ENCODE measurements around the gene SAP130. TPM values are rescaled to one million over a fixed set of nuclear protein-coding genes. Genes with fewer than 3 reads are reported as not detected.

Gene SAP130
- total RNA-seq, 4 donors from 2014 or later, result 6.1 to 14.2 (median 10.6) TPM

DNA sequence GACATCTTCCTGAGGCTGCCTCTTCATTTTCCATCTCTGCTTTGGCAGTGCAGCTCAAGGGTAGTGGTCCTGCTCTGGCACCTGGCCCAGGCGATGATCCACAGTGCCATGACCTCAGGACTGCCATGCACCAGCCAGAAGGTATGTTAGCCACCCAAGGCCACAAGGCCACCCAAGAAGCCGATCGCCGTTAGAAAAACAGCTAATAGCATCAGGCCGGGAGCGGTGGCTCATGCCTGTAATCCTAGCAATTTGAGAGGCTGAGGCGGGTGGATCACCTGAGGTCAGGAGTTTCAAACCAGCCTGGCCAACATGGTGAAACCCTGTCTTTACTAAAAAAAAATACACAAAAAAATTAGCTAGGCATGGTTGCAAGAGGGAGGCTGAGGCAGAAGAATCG lies 34.7 kb upstream of the SAP130 start:
- TF ChIP-seq POLR2A (IDR thresholded peaks at IDR 0.05) (no peak), EP300 (IDR thresholded peaks at IDR 0.05) (no peak)
- TF ChIP-seq, protein P1, sequence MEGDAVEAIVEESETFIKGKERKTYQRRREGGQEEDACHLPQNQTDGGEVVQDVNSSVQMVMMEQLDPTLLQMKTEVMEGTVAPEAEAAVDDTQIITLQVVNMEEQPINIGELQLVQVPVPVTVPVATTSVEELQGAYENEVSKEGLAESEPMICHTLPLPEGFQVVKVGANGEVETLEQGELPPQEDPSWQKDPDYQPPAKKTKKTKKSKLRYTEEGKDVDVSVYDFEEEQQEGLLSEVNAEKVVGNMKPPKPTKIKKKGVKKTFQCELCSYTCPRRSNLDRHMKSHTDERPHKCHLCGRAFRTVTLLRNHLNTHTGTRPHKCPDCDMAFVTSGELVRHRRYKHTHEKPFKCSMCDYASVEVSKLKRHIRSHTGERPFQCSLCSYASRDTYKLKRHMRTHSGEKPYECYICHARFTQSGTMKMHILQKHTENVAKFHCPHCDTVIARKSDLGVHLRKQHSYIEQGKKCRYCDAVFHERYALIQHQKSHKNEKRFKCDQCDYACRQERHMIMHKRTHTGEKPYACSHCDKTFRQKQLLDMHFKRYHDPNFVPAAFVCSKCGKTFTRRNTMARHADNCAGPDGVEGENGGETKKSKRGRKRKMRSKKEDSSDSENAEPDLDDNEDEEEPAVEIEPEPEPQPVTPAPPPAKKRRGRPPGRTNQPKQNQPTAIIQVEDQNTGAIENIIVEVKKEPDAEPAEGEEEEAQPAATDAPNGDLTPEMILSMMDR (IDR thresholded peaks at IDR 0.05), result no peak
- H3K27me3 ChIP-seq, result no peaks in the 10 kb centered on the region
- H3K36me3 ChIP-seq, result no peaks in the 10 kb centered on the region
- DNase-seq (ENCODE audit: low spot score in 2 of 2), result no peak
- H3K27ac ChIP-seq, result no peak overlapping the region
- H3K9me3 ChIP-seq, result no peaks in the 10 kb centered on the region
- no peak overlapping the region for H3K4me3 ChIP-seq
- 54 to 86% methylated on average over 8 of the region's 8 CpGs for WGBS, 2 donors
- no peaks in the 10 kb centered on the region for H3K4me1 ChIP-seq

DNA sequence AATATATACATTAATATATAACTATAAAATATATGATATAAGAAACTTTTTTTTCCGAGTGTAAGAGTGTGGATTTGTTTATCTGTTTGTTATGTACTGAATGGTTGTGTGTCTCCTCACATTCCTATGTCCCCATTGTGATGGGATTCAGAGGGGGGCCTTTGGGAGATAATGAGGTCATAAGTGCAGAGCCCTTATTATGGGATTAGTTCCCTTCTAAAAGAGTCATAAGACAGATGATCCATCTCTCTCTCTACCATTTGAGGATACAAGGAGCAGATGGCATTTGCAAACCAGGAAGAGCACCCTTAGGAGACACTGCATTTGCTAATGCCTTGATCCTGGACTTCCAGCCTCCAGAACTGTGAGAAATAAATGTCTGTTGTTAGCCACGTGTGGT lies 30.3 kb upstream of the SAP130 start:
- DNase-seq (ENCODE audit: low spot score in 2 of 2), result no peak
- no peak overlapping the region for H3K27ac ChIP-seq
- no peaks in the 10 kb centered on the region for H3K27me3 ChIP-seq
- H3K4me1 ChIP-seq, result no peaks in the 10 kb centered on the region
- TF ChIP-seq, protein P1 (IDR thresholded peaks at IDR 0.05), result no peak
- TF ChIP-seq POLR2A (IDR thresholded peaks at IDR 0.05), result no peak
- TF ChIP-seq EP300 (IDR thresholded peaks at IDR 0.05), result no peak
- H3K4me3 ChIP-seq, result no peak overlapping the region
- WGBS, 2 donors, result 9 to 54% methylated on average over 2 of the region's 2 CpGs
- H3K36me3 ChIP-seq, result no peaks in the 10 kb centered on the region
- H3K9me3 ChIP-seq, result no peaks in the 10 kb centered on the region

DNA sequence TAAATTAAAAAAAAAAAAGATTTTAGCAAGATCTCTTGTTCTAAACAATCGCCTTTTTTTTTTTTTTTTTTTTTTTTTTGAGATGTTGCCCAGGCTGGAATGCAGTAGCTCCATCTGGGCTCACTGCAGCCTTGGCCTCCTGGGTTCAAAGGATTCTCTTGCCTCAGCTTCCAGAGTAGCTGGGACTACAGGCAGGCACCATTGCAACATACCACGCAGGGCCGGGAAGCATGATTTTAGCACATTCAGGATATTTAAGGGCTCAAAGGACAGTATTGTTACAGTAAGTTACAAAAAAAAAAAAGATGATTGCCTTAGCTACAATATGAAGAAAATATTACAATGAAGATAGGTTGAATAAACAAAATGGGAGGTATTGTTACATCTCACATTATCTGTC lies 29.5 kb upstream of the SAP130 start:
- TF ChIP-seq EP300 (IDR thresholded peaks at IDR 0.05) (no peak), POLR2A (IDR thresholded peaks at IDR 0.05) (no peak)
- TF ChIP-seq, protein P1 (IDR thresholded peaks at IDR 0.05), result no peak
- no peak overlapping the region for H3K27ac ChIP-seq
- H3K4me3 ChIP-seq, result no peak overlapping the region
- H3K4me1 ChIP-seq, result no peaks in the 10 kb centered on the region
- whole genome bisulfite sequencing, 2 donors, result 43 to 54% methylated on average over 3 of the region's 3 CpGs
- H3K27me3 ChIP-seq, result no peaks in the 10 kb centered on the region
- H3K36me3 ChIP-seq, result no peaks in the 10 kb centered on the region
- DNase-seq (ENCODE audit: low spot score in 2 of 2), result no peak
- H3K9me3 ChIP-seq, result no peaks in the 10 kb centered on the region

DNA sequence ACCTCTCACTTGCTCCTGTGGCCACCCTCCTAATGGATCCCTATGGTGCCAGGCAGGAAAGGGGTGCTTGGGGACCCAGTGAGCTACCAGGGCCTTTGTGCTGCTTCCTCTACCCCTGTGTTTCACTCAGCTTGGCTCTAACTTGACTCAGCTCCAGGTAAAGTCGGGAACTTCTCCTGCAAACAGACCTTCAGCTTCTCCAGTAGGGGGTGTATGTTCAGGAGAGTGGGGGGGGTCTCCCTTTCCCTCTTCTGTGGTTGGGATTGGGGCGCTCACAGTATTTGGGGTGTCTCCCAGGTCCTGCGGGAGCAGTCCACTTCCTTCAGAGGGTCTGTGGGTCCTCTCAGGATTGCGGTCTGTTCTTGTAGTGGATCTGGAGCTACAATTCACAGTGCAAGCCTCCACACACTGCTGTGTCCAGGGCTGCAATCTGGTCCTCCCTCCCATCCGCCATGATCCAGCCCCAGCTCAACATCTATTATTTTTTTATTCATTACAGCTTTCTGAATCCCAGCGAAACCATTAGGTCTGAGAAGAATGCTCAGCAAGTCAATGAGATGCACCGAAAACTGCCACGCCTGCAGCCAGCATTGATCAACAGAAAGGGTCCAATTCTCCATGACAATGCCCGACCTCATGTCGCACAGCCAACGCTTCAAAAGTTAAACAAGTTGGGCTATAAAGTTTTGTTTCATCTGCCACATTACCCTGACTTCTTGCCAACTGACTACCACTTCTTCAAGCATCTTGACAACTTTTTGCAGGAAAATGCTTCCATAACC lies 26.4 kb upstream of the SAP130 start:
- 89 to 92% methylated on average over 11 of the region's 11 CpGs for WGBS, 2 donors
- no peaks in the 10 kb centered on the region for H3K36me3 ChIP-seq
- no peak for TF ChIP-seq EP300 (IDR thresholded peaks at IDR 0.05)
- TF ChIP-seq, protein P1 (IDR thresholded peaks at IDR 0.05), result no peak
- TF ChIP-seq POLR2A (IDR thresholded peaks at IDR 0.05), result no peak
- H3K27me3 ChIP-seq, result no peaks in the 10 kb centered on the region
- H3K27ac ChIP-seq, result no peak overlapping the region
- H3K4me1 ChIP-seq, result no peaks in the 10 kb centered on the region
- no peak for DNase-seq (ENCODE audit: low spot score in 2 of 2)
- peaks cover 0 to 3% (median 0%) of the 10 kb centered on the region in 4 donors for H3K9me3 ChIP-seq
- no peak overlapping the region for H3K4me3 ChIP-seq

DNA sequence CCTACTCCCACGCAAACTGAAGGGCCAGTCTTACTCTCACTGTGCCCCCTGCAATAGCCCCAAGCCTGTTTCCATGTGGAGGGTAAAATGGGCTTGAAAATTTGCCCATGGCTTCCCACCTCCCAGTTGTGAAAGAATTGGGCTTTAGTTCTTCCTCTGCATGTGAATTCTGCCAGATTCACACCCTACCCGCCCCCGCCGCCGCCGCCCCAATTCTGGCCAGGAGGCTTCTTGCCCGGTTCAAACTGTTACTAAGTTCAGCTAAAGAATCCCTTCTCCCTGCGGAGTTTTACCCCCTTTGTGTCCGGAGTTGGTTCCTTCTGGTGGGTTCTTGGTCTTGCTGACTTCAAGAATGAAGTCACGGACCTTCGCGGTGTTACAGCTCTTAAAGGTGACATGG lies 25.5 kb upstream of the SAP130 start:
- no peak overlapping the region for H3K4me3 ChIP-seq
- no peak overlapping the region for H3K27ac ChIP-seq
- TF ChIP-seq EP300 (IDR thresholded peaks at IDR 0.05), result no peak
- no peaks in the 10 kb centered on the region for H3K4me1 ChIP-seq
- H3K36me3 ChIP-seq, result no peaks in the 10 kb centered on the region
- H3K9me3 ChIP-seq, result peaks cover 0 to 11% (median 0%) of the 10 kb centered on the region in 4 donors
- DNase-seq (ENCODE audit: low spot score in 2 of 2), result no peak
- 93 to 94% methylated on average over 12 of the region's 12 CpGs for WGBS, 2 donors
- no peaks in the 10 kb centered on the region for H3K27me3 ChIP-seq
